ENCODE results near the gene FAM117B. TPM values are rescaled to one million over a fixed set of nuclear protein-coding genes. Genes with fewer than 3 reads are reported as not detected.

FAM117B gene
- total RNA-seq, 4 donors from 2014 or later: 3.6 to 9.7 (median 4.6) TPM

- WGBS, 2 donors (ENCODE audit: low coverage in 1 of 2): 66 to 73% methylated on average over 4 of the region's 4 CpGs
- Histone ChIP-seq H3K9me3 (no peaks in the 10 kb centered on the region), H3K4me1 (peaks cover 0 to 5% (median 0%) of the 10 kb centered on the region in 3 donors), H3K27me3 (no peaks in the 10 kb centered on the region), H3K36me3 (peaks cover 0 to 41% of the 10 kb centered on the region in 2 donors), H3K27ac (no peak overlapping the region), H3K4me3 (no peak overlapping the region)
- no peak for TF ChIP-seq CTCF (IDR thresholded peaks at IDR 0.05)
- TF ChIP-seq POLR2A (IDR thresholded peaks at IDR 0.05): no peak
- TF ChIP-seq POLR2AphosphoS5 (IDR thresholded peaks at IDR 0.05): no peak
- no peak for TF ChIP-seq EP300 (IDR thresholded peaks at IDR 0.05)
- no peak for ATAC-seq
Measured at GRCh38 chr2:202758128-202758527, 123.4 kb downstream of the FAM117B start.

- 75 to 80% methylated on average over 1 to 2 of the region's 2 CpGs for WGBS, 2 donors (ENCODE audit: low coverage in 1 of 2)
- H3K36me3 ChIP-seq: peaks cover 0 to 41% of the 10 kb centered on the region in 2 donors
- no peak overlapping the region for H3K4me3 ChIP-seq
- peaks cover 0 to 5% (median 0%) of the 10 kb centered on the region in 3 donors for H3K4me1 ChIP-seq
- no peak for ATAC-seq
- no peak overlapping the region for H3K27ac ChIP-seq
- H3K9me3 ChIP-seq: no peaks in the 10 kb centered on the region
- no peaks in the 10 kb centered on the region for H3K27me3 ChIP-seq
- TF ChIP-seq POLR2AphosphoS5 (IDR thresholded peaks at IDR 0.05): no peak
- no peak for TF ChIP-seq CTCF (IDR thresholded peaks at IDR 0.05)
- TF ChIP-seq EP300 (IDR thresholded peaks at IDR 0.05): no peak
- no peak for TF ChIP-seq POLR2A (IDR thresholded peaks at IDR 0.05)
Measured at GRCh38 chr2:202758604-202759003, 123.8 kb downstream of the FAM117B start.

- Histone ChIP-seq H3K27ac (no peak overlapping the region), H3K4me3 (no peak overlapping the region), H3K4me1 (peaks cover 0 to 5% (median 0%) of the 10 kb centered on the region in 3 donors), H3K36me3 (peaks cover 0 to 49% of the 10 kb centered on the region in 2 donors), H3K27me3 (no peaks in the 10 kb centered on the region), H3K9me3 (no peaks in the 10 kb centered on the region)
- TF ChIP-seq EP300 (IDR thresholded peaks at IDR 0.05): no peak
- TF ChIP-seq CTCF (IDR thresholded peaks at IDR 0.05): no peak
- TF ChIP-seq POLR2AphosphoS5 (IDR thresholded peaks at IDR 0.05): no peak
- TF ChIP-seq POLR2A (IDR thresholded peaks at IDR 0.05): no peak
- 90 to 100% methylated on average over 2 of the region's 2 CpGs for WGBS, 2 donors (ENCODE audit: low coverage in 1 of 2)
- ATAC-seq: no peak
Measured at GRCh38 chr2:202760848-202761247, 126.1 kb downstream of the FAM117B start.

GRCh38 chr2:202762556-202762955 is 127.8 kb downstream of the FAM117B start:
- 64 to 77% methylated on average over 4 of the region's 4 CpGs for WGBS, 2 donors (ENCODE audit: low coverage in 1 of 2)
- no peaks in the 10 kb centered on the region for H3K9me3 ChIP-seq
- TF ChIP-seq CTCF (IDR thresholded peaks at IDR 0.05): no peak
- TF ChIP-seq POLR2AphosphoS5 (IDR thresholded peaks at IDR 0.05): no peak
- TF ChIP-seq POLR2A (IDR thresholded peaks at IDR 0.05): no peak
- TF ChIP-seq EP300 (IDR thresholded peaks at IDR 0.05): no peak

GRCh38 chr2:202763916-202764315 is 129.1 kb downstream of the FAM117B start:
- H3K27me3 ChIP-seq: no peaks in the 10 kb centered on the region
- no peaks in the 10 kb centered on the region for H3K9me3 ChIP-seq
- ATAC-seq: no peak
- TF ChIP-seq POLR2AphosphoS5 (IDR thresholded peaks at IDR 0.05) (no peak), POLR2A (IDR thresholded peaks at IDR 0.05) (no peak), CTCF (IDR thresholded peaks at IDR 0.05) (no peak), EP300 (IDR thresholded peaks at IDR 0.05) (no peak)
- no peaks in the 10 kb centered on the region for H3K4me1 ChIP-seq
- 100% methylated on average over 1 of the region's 1 CpG for WGBS, 2 donors (ENCODE audit: low coverage in 1 of 2)
- H3K4me3 ChIP-seq: no peak overlapping the region
- peaks cover 0 to 41% of the 10 kb centered on the region in 2 donors for H3K36me3 ChIP-seq
- no peak overlapping the region for H3K27ac ChIP-seq

More at GRCh38 chr2:202762556-202762955, 127.8 kb downstream of the FAM117B start:
- Histone ChIP-seq H3K27ac (no peak overlapping the region), H3K4me1 (peaks cover 0 to 5% (median 0%) of the 10 kb centered on the region in 3 donors), H3K36me3 (peaks cover 0 to 49% of the 10 kb centered on the region in 2 donors), H3K27me3 (no peaks in the 10 kb centered on the region), H3K4me3 (no peak overlapping the region)
- ATAC-seq: no peak
